Activated CD4-positive, alpha-beta T cell treated with anti-CD3 and anti-CD28 coated beads for 4 hours (primary cell): Measurements from ENCODE around the gene PARP12.

ENCODE experiments used
- DNase-seq, 2 donors: peaks; one replicate each; pipeline ENCODE4 v3.0.0-alpha.2; 2020

PARP12 gene

DNA sequence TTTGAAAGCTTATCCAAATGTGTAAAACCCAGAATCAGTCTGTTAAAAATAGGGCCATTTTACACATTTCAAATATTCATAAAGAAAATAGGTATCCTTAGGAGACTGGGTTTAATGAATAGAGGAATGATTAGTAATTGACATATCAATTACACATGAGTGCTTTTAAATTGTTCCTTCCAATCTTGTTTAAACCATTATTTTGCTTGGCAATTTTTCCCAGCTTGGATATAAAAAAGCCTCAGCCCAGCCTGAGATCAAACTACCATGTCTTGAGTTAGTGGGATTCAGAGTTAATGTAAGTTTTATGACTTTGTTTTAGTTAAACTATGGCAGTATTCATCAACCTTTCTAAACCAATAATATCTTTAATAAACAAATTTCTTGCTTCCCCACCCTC is 28.3 kb downstream of the PARP12 start:
- DNase-seq, result no peak

DNA sequence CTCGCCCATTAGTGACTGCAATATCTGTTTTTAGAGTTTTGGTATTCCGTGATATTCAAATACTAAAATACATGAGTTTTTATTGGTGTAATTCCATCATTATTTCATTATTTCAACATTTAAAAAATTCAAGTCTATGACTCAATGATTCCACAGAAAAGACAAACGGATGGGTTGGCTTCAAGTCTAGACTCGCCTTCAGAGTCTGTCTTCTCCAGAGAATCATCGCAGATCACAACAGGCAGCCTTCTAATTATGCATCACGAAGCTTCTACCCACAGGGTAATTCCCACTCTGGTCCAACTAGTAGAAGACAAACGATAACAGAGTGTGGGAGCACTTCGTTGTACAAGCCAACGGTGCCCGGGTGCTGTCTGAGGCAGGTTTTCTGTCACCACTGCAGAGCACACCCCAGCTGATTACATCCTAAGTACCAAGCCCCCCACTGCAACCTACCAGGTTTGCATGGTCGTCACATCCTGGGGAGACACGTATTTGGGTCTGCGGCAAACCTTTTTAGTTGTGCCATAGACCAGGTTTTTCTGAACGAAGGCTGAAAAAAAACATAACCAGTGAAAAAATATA is 28.9 kb downstream of the PARP12 start:
- DNase-seq, result no peak

DNA sequence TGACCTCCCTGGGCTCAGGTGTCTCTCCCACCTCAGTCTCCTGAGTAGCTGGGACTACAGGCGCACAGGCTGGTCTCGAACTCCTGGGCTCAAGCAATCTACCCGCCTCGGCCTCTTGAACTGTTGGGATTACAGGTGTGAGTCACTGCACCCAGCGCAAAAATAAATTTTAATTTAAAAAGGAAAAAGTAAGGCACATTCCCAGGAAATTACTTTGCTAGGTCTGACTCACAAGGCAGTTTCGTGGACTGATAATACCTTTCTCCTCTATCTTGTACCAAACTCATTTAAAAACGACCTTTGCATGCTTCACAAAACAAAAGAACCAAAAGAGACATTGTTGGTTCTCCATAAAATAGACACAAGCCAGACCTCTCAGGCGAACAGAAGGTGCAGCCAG is 29.7 kb downstream of the PARP12 start:
- DNase-seq, result no peak

DNA sequence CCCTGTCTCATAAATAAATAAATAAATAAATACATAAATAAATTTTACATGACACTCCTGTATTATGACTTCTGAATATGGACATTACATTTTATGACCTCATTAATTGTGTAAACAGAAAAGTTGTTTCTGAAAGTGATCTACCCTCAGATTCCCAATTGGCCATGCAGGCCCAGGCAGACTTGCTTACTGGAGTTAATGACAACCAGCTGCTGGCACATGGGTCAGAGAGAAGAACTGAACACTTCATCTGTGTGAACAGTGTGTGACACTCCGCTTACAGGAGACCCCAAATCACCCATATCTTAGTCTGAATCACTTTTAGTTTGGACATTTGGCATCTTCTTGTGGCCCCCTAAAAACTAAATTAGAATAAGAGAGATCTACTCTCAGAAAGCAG is 31.4 kb downstream of the PARP12 start:
- DNase-seq, result no peak

DNA sequence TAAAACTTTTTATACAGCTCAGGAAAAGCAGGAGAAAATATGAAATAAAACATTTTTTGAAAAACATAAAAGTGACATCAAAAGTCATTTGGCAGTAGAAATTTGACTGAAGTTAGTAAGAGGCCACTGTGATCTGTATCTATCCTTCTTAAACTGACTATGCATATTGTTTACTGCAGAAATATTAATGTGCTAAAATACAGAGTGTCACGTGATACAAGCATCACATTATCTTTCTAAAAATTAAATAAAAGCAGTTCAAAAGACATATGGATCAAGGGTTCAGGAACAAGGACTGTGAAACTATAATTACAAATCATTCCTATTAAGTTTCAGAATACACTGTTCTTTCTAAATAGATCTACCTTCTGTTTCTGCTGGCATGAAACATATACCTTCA is 33.7 kb downstream of the PARP12 start:
- DNase-seq, result no peak

DNA sequence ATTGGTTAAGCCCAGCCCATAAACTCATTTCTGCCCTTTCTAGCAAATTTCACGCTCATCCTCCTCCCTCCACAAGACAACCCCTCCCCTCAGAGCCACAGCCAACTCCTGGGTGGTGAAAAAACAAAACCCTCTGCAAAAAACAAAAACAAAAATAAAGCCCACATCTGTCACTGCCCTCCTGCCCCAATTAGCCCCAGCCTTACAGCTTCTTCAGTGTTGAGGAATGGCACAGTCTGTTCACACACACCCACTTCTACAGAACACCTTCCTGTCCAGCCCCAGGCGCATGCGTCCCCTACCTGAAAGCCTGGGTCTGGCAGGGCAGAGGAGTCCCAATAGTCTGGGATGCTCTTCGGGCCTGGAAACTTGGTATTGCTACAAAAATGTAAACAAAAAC is 34.4 kb downstream of the PARP12 start:
- no peak for DNase-seq

DNA sequence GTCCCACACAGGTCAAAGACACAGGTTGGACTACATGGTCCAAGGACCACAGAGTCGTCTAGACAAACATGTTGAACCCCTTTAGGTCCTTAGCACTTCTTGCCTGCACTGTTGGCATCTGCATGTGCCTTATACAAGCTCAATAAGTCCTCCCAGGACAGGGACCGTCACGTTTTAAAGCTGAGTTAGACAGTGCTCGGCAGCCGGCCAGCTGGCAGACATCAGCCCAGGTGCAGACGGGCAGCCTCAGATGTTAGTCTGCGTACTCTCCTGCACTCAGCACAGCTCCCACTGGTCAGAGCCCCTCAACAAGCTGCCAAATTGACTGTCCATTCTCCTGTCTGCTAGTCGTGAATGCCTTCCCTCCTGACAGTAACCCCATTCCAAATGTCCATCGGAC is 34.9 kb downstream of the PARP12 start:
- no peak for DNase-seq

DNA sequence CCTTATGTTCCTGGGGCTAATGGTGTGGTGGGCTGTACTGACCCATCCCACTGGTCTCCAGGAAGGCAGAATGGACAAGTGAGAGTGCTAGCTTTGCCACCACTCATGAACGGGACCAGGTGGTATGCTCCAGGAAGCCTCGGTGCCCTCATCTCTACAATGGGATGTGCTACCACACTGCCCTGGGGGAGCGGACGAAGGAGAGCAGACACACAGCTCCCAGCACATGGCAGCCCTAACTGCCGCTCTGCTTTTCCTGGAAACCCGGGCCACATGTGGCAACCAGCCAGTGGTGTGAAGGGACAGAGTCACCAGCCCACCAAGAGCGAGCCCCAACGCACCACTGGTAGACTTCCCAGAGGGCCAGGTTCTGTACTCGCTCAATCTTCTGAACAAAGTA is 35.8 kb downstream of the PARP12 start:
- DNase-seq, result no peak

DNA sequence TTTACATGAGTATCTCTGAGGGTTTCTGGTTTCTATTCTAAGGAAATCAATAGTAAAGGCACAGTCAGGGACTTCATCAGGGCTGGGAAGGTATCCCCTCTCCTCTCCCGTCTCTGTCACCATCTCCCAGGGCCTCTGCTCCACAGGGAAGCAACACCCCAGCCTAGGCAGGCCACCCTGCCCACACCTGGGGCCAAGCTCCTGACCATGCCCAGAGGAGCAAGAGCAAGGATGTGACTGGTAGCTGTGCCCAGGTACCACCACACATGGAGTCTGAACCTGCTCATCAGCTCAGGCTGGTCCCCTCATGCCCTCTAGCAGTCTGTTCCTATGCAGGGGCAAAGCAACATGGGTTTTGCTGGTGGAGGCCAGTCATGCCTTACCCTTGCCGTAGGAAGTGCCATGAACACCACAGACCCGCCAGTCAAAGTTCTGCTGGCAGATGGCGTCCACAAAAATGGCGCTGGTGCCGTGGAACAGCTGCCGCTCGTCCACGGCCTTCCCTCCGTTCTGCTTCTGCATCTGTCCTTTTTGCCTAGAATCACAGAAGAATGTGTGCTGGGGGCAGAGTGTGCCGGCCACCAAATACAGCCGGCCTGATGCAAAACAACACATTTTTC is 36.8 kb downstream of the PARP12 start:
- DNase-seq, result no peak

DNA sequence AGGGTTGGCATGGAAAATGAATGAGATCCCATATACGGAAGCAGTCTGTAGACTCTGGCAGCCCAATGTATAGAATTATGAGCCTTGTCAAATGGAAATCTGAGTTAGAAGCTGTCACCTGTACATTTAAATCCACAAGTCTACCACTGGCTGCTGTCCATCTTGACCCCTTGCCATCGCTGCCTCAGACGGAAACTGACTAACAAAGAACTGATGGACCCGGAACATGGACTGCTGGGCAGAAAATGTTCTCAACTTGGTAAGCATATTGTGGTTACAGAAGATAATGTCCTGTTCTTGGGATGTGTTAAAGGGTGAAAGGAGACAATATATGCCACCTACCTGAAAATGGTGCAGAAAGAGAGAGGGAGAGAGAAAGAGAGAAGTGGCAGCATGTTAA is 37.5 kb downstream of the PARP12 start:
- DNase-seq, result no peak

DNA sequence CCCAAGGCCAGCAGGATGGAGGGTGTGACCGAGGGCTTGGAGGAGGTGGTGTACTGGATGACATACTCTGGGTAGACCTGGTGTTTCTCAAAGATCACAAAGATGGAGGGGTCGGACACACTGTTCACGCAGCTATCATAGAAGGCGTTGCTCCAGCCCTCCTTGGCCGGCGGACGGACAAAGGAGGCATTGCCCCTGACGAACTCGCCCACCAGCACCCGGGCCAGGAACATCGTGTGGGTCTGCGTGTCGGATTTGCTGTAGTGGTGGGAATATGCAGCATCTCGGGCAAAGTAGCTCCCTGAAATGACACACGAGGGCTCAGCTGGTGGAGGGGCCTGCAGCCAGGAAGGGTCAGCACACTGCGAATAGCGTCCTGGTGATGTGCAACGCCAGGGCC is 38.2 kb downstream of the PARP12 start:
- no peak for DNase-seq

DNA sequence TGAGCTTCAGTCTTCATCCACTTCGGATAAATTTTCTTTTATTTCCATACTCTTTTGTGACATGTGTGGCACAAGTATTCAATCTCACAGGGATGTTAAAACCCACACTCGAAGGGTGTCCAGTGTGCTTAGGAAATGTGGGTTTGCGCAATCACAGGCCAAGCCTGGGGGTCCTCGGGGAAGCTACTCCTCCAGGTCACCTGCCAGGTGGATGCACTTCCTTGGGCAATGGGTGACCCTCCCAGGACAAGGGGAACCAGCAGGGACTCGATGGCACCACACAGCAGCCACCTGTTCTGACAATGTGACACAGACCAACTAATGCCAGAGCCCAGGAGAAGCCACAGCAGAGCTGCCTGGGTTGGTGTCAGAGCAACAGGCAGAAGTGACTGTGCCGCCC is 39.0 kb downstream of the PARP12 start:
- DNase-seq, result no peak

DNA sequence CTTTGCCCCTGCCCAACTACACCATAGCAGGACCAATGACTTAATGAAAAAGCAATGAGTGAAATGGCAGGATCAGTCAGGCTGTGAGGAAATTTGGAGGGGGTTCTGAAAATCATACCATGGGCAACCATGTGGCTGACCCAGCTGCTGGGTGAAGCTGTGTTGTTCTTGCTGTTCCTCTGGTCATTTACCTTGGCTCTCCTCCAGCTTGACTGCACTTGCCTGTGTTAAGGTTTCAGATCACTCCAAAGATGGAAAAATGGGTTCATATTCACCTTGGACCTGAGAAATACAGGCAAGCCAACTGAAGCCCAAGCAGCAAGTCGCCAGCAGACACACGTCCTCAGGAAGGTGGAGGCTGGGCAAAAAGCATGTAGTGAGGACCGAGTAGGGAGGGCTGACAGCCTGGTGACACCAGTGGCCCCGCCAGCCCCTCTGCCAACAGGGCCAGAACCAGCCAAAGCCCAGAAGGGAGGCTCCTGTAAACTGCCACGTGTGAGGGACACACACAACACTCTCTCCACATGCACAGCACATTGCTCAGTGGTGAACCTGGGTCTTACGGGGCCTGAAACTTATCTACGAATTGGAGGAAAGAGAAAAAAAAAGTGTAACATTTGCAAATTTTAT is 40.1 kb downstream of the PARP12 start:
- no peak for DNase-seq

DNA sequence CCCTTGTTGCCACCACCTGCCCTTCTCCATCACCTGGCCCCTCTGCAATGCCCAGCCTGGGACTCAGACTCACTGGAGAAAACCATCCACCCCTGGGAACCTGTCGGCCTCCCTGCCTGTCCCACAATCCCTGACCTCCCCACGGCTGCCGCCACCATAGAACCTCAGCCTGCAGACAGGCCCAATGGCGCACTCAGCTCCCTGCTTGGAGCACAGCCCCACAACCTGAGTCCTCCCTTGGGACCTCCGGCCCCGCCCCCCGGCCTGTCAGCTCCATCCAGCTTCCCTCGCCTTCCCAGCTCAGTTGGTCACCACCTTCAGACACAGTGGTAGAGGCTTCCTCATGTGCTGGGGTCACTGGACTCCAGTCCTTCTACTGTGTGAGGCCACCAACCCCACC is 41.1 kb downstream of the PARP12 start:
- DNase-seq, result no peak

DNA sequence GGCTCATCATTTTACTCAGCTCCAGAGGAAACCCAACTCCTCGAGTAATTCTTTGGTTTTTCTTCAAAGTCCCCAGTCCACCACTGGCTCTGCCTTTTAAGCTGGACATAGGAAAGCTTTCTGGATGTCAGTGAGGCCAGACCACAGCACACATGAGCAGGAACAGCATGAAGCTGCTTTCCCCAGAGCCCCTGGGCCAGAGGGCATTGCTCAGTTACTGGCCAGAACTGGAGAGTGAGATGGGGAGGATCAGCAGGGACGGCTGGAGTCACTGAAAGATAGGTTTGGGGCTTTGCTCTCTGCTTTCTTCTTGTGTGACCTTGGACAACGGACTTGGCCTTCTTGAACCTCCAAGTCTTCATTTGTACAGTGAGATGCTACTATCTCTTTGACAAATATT is 43.1 kb downstream of the PARP12 start:
- no peak for DNase-seq

DNA sequence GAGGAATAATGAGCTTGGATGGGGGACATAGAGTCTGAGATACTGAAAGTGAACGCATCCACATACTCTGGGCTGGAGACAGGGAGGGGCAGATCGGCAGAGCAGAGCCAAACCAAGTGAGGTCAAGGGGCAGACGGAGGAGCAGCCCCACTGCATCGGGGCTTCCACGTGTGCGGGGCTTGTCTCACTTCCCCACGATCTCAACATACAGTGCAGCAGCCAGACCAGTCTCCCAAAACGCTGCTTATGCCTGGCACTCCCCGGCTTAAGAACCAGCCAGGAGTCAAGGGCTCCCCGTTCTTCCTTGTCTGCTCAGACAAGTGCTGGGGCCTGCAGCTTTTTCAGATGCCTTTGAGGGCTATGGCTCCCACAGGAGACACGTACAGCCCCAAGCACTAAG is 43.6 kb downstream of the PARP12 start:
- no peak for DNase-seq

DNA sequence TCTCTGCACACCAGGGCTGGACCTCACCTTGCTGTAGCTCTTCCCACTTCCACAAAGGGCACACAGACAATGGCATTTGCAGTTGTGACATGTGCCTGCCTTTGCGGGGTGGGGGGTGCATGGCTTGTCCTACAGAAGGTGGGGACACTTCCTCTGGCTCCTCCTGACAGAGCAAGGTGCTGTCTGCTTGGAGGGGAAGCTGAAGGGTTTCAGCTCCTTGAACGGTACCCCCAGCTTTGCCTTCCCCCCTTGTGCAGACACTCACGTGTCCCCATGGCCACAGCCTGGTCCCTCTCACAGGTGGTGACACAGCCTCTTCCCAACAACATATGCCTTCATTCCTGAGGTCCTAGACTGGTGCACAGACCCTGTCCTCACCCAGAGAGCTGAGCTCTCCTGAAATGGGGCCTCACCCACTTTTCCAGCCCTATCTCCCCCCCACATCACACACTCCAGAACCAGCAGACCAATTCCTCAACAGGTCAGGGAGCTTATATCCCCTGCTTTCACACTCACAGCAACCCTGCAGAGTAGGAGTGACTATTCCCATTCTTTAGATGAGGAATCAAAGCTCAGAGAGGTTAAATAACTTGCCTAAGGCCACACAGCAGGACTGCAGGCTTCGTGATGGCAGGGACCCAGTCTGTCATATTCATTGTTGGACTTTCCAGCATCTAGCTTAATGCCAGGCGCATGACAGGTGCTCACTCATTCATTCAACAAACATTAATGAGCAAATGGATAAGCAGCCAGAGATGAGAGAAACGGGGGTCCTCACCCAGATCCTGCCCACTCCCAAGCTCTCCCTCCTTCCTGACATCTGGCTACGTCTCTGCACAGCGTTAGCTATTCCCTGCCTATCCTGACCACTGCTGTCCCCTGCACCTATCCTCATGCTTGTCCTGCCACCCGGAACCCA is 44.4 kb downstream of the PARP12 start:
- no peak for DNase-seq

DNA sequence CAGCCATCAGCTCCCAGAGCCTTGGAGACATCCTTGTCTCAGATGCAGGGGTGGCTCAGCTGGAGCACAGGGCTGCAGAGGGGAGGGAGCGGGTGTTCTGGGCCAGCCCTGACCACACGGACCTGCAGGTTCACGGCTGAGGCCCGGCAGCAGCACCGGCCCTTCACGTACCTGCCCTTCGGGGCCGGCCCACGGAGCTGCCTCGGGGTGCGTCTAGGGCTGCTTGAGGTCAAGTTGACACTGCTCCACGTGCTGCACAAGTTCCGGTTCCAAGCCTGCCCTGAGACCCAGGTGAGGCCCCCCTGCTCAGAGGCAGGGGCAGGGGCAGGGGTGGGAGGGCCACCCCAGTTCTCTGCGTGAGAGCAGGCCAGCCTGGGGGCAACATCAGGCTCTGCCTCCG is 45.2 kb downstream of the PARP12 start:
- no peak for DNase-seq

DNA sequence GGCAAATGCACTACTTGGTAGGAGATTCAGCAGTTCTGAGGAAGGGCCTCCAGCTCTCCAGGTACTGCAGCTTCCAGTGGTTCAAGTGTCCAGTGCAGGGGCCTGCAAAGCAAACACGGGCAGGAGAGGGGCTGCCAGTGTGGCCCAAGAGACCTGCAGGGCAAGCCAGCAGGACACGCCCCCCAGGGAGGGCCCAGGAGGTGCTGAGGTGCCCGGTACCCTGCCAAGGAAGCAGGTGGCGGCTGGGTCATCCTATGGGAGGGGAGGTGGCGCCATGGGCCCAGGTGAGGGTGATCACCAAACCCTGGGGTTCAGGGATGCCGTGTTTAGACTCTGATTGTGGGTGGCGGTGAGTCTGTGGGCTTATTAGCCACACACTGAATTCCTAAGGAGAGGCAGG is 45.7 kb downstream of the PARP12 start:
- no peak for DNase-seq

DNA sequence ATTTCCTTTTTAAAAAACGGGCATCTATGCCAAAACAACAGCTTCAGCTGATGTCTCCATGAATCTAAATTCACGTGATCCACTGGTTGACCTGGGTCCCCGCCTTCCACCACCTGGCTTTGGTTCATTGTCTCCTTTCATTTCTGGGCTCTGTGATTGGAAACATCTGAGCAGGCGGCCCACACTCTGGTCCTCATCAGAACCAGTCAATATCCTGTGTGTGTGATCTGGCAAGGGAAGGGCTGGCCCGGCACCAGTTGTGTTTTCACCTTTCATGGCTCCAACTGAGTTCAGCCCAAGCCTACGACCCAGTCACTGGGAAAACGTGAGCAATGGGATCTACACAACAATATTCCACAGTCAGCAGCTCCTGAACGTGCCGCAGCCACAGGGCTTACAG is 46.2 kb downstream of the PARP12 start:
- DNase-seq, result no peak

DNA sequence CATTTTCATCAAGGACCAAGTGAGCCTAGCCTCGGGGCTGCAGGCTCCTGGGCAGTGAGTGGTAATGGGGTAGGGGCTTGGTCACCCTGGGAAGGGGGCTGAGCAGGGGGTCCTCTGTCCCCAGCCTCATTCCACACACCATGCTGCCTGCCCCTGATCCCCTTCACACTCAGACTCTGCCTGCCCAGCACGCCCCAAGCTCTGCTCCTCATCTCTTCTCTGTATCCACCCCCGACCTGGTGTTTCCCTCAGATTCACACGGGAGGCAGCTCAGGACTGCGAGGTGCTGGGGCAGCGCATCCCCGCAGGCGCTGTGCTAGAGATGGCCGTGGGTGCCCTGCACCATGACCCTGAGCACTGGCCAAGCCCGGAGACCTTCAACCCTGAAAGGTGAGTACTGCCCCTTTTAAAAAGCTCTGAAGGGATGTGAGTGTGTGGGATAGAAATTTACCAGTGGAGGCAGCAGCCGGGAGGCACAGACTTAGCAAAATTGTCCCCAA is 47.2 kb downstream of the PARP12 start:
- no peak for DNase-seq

DNA sequence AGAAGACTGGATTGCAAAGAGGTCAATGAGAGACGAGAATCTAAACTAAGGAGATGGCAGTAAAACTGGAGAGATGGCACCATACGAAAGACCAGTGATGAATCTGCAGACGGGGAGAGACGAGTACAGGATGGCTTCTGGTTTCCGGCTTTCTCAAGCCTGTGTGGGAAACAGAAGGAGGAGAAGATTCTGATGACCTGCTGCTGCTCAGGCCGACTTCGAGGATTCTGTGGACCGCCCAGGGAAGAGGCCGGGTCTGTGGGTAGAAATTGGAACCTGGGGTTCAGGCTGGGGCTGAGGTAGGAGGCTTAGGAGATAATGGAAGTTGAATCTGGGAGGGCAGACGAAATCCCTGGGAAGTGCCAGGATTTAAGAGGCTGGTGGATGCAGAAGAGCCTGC is 48.6 kb downstream of the PARP12 start:
- no peak for DNase-seq

DNA sequence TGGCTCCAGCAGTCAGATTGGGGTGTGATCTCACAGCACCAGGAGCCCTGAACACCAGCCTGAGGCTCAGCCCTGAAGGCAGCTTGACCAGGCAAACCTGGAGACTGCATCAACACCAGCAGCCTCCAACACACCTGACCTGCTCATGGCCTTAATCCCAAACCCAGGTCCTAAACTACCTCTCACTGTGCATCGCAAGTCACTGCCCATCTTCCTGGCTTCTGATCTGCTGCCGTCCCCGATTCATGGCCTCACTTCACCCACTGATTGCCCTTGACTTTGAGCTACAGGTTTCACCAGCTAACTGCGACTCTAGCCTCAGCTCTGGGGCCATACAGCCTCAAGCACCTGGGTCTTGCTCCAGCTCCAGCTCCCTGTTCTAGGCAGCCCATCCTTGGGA is 49.1 kb downstream of the PARP12 start:
- no peak for DNase-seq
